Islet of Langerhans (tissue), 1 donor: ENCODE results near the gene RIT1.

Source experiments
- FAIRE-seq: peaks from one replicate; lab custom pipeline; 2011; peaks lifted over from hg19 to GRCh38; lab: Jason Lieb, UNC

RIT1 gene, protein sequence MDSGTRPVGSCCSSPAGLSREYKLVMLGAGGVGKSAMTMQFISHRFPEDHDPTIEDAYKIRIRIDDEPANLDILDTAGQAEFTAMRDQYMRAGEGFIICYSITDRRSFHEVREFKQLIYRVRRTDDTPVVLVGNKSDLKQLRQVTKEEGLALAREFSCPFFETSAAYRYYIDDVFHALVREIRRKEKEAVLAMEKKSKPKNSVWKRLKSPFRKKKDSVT

GRCh38 chr1:155911156-155912055 lies at the start of gene RIT1:
Gene RIT1 (minus strand): TSS chr1:155911349. CDS start chr1:155910761, 588 bp downstream.
- FAIRE-seq: no peak

- FAIRE-seq: no peak
Observed at GRCh38 chr1:155960081-155960745, 49.1 kb upstream of the RIT1 start.

GRCh38 chr1:155957411-155957915 lies 46.3 kb upstream of the RIT1 start:
- FAIRE-seq: no peak

DNA sequence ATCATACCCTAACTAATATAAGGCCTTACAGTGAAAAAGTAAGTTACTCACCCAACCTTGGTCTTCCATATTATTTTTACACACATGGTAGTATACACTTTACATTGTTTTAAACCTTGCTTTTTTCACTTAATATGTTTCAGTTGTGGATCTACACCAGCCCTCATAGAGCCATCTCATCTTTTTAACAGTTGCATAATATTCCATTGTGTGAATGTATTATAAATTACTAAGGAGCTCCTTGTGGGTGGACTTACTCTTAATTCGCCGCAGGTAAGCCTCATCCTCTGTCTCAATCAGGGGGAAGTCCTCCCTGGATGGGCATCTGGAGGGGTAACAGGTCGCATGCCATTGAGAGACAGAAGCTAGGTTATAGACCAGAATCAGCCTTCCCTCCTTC lies 43.5 kb upstream of the RIT1 start:
- no peak for FAIRE-seq

- FAIRE-seq: no peak
Observed at GRCh38 chr1:155952505-155952890, 41.3 kb upstream of the RIT1 start.

GRCh38 chr1:155951753-155952504 lies 40.8 kb upstream of the RIT1 start:
- FAIRE-seq: no peak

- no peak for FAIRE-seq
Observed at GRCh38 chr1:155950829-155951228, 39.7 kb upstream of the RIT1 start.

- no peak for FAIRE-seq
Observed at GRCh38 chr1:155947741-155948140, 36.6 kb upstream of the RIT1 start.

GRCh38 chr1:155947292-155947691 lies 36.1 kb upstream of the RIT1 start:
- FAIRE-seq: no peak

DNA sequence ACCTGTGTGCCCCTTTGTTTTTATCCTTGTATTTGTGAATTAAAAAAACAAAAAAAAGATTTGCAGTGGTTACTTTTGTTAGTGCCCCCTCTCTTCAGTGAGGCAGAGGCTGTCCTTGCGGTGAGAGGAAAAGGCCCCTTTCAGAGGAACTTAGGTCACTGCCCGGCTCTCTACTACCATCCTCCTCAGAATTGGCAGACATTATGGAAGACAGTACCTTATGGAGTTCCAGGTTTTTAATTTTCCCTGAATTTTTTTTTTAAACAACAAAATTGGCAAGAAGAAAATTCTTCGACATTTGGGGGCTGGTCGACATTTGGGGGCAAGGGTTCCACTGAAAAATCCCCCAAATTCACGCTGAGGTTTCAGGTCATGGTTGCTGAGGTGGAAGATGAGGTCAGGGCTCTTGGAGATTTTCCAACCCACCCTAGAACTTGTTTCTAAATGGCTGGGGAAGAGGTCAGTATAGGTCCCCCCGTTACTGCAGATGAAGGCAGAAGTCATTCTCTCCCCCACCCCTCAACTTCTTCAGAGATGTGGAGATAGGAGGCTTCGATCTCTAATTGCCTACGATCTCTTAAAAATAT lies 35.6 kb upstream of the RIT1 start:
- no peak for FAIRE-seq

DNA sequence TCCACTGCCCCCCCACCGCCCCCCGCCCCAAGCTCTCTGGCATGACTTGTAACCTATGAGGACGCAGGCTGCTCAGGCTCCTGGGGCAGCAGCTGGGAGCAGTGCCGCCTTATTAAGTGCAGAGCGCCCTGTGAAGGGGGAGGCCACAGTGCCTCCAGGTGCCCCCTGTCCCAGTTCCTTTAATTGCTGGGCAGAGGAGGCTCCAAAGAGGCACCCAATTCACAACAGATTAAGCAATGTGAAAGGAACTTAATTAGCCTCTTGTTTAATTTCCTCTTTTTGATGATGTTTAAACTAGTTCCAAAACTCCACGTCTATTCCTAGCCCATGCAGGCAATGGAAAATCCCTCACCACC lies 33.3 kb upstream of the RIT1 start:
- no peak for FAIRE-seq

DNA sequence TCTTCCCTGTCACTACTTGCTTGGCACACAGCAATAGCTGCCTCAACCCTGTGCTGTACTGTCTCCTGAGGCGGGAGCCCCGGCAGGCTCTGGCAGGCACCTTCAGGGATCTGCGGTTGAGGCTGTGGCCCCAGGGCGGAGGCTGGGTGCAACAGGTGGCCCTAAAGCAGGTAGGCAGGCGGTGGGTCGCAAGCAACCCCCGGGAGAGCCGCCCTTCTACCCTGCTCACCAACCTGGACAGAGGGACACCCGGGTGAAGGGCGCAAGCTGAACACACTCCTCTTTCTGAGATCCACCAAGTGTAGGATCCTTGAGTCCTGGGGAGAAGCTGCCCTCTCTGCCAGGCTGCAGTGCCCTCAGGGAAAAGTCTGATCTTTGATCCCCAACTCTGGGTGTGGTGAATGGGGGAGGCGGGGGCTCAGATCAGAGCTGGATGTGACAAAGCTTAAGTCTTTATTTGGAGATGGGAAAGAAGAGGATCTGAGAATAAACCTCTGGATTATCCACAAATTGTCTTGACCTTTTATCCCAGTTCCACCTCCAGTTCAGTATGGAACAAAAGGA lies 31.5 kb upstream of the RIT1 start:
- FAIRE-seq: no peak

DNA sequence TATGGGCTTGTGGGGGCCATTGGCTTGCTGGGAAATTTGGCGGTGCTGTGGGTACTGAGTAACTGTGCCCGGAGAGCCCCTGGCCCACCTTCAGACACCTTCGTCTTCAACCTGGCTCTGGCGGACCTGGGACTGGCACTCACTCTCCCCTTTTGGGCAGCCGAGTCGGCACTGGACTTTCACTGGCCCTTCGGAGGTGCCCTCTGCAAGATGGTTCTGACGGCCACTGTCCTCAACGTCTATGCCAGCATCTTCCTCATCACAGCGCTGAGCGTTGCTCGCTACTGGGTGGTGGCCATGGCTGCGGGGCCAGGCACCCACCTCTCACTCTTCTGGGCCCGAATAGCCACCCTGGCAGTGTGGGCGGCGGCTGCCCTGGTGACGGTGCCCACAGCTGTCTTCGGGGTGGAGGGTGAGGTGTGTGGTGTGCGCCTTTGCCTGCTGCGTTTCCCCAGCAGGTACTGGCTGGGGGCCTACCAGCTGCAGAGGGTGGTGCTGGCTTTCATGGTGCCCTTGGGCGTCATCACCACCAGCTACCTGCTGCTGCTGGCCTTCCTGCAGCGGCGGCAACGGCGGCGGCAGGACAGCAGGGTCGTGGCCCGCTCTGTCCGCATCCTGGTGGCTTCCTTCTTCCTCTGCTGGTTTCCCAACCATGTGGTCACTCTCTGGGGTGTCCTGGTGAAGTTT lies 30.8 kb upstream of the RIT1 start:
- FAIRE-seq: no peak

DNA sequence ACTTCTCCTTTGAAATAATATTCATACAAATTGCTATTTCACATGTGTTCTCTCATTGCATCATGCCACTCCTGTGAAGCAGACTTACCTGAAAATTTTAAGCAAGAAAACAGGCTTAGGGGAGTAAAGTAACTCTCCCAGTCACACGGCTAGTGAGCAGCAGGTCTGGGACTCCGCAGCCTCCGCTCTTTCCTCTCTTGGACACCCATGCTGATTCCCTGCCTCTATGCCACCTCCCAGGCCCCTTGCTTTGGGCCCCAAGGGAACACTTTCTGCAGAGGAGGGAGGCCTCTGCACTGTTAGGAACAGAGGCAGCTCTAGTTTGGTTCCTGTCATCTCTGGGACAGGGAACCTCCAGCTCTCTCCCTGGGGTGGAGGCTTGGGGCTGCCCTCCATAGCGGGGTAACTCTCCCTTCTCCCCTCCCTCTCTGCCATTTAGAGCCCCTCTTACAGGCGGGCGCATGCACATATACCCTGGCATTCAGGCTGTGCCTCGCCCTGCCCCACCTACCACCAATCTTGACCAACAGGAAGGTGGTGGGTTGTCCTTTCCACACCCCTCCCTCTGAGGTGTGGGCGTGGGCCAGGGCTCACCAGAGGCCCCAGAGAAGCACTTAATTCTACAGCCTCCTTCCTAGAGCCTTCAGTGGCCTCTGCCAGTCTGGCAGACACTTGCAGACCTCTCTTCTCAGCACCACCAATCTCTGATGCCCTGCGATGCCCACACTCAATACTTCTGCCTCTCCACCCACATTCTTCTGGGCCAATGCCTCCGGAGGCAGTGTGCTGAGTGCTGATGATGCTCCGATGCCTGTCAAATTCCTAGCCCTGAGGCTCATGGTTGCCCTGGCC lies 30.1 kb upstream of the RIT1 start, which contains the start of gene RXFP4:
TSS of gene RXFP4 (plus strand) at position 646 of the 852 bp plus-strand sequence. CDS start at position 718, 72 bp downstream.
- no peak for FAIRE-seq

GRCh38 chr1:155940482-155940992 lies 29.4 kb upstream of the RIT1 start:
- no peak for FAIRE-seq

GRCh38 chr1:155938220-155938627 lies 27.1 kb upstream of the RIT1 start:
- FAIRE-seq: no peak

DNA sequence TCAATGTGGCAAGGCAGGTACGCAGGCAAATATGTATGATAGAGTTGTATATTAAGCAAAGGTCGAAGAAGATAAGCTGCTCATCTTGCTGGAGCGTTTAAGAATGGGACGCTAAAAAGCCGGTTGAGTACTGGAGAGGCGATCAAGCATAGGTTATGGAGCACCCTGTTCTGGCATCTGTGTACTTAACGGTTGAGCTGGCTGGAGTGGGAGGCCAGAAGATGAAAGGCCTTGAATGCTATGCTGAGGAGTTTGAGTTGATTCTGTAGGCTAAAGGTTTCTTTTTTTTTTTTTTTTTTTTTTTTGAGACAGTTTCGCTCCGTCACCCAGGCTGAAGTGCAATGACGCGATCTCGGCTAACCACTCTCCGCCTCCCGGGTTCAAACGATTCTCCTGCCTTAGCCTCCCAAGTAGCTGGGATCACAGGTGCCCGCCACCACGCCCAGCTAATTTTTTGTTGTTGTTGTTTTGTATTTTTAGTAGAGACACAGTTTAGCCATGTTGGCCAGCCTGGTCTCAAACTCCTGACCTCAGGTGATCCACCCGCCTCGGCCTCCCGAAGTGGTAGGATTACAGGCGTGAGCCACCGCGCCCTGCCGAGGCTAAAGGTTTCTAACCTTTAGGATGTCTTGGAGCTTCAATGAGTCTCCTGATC lies 23.9 kb upstream of the RIT1 start:
- FAIRE-seq: no peak

GRCh38 chr1:155934097-155934935 lies 23.2 kb upstream of the RIT1 start, which contains the start of gene KHDC4:
Gene KHDC4 (minus strand): TSS chr1:155934413. CDS start chr1:155934373, 40 bp downstream.
- FAIRE-seq: peak; percentile 98
